B cell (primary cell): ENCODE data around the gene PHF12. TPM values are rescaled to one million over a fixed set of nuclear protein-coding genes. Genes with fewer than 3 reads are reported as not detected.
A peak's percentile ranks its signal among the peaks of the same experiment; 100 is the strongest.

ENCODE experiments used
- ATAC-seq: fragments of 200-7000 bp; cut with Tn5 transposase; one replicate; pipeline ENCODE4 v1.10.0; 2021; ENCODE audit warnings: low read depth, mild to moderate bottlenecking, moderate number of reproducible peaks, moderate library complexity
- CTCF ChIA-PET: fragments of 350-600 bp; sonication (Branson Sonifier 250); formaldehyde crosslinking; loops from one replicate; lab custom pipeline; 2021; ENCODE audit warnings: antibody characterized with exemption, inconsistent platforms; lab: Charles Lee
- POLR2A ChIA-PET: fragments of 350-600 bp; sonication (Branson Sonifier 250); formaldehyde crosslinking; loops from one replicate; lab custom pipeline; 2021; ENCODE audit warnings: antibody characterized with exemption; lab: Charles Lee
- DNase-seq: peaks from one replicate; pipeline ENCODE4 v3.0.0; 2013
- H2AFZ ChIP-seq: 2 replicates; pipeline ENCODE4 v1.6.1; 2012; ENCODE audit warnings: mild to moderate bottlenecking, low read depth, low read length; ENCODE audit not compliant: insufficient read depth, poor library complexity, severe bottlenecking
- H3K27ac ChIP-seq, 2 donors: 1 replicate in 1 of 2; 2 replicates in 1 of 2; pipeline ENCODE4 v1.5.1; 2012 to 2013; ENCODE audit warnings: low read length in 2 of 2, mild to moderate bottlenecking in 2 of 2, moderate library complexity in 1 of 2
- H3K27me3 ChIP-seq, 4 experiments: fragments of 200-600 bp in 1 of 4; sonication (generic) in 1 of 4; replicated peaks in 1 of 4; 1 replicate in 2 of 4; 2 replicates in 2 of 4; pipeline versions ENCODE4 v1.6.1 to v1.7.0; 2013 to 2016; ENCODE audit warnings: low read length in 3 of 4, mild to moderate bottlenecking in 2 of 4, mixed read lengths in 1 of 4, moderate library complexity in 1 of 4; ENCODE audit not compliant: insufficient read depth in 4 of 4, control insufficient read depth in 3 of 4; ENCODE audit errors: control extremely low read depth in 1 of 4
- H3K36me3 ChIP-seq, 2 experiments: replicated peaks in 1 of 2; 1 replicate in 1 of 2; 2 replicates in 1 of 2; pipeline versions ENCODE4 v1.6.1 to v1.7.1; 2013; ENCODE audit warnings: low read length in 1 of 2; ENCODE audit not compliant: insufficient read depth in 2 of 2, control insufficient read depth in 1 of 2; ENCODE audit errors: control extremely low read depth in 1 of 2, extremely low read depth in 1 of 2
- H3K4me1 ChIP-seq, 2 donors: fragments of 200-600 bp in 1 of 2; sonication (generic) in 1 of 2; 1 replicate in 1 of 2; 2 replicates in 1 of 2; pipeline versions ENCODE4 v1.5.1 to v1.6.1; 2013 to 2017; ENCODE audit warnings: low read length in 2 of 2; ENCODE audit not compliant: control insufficient read depth in 2 of 2, insufficient read depth in 2 of 2
- H3K4me2 ChIP-seq: replicated peaks from 2 replicates; pipeline ENCODE3; 2012; ENCODE audit warnings: mild to moderate bottlenecking, low read depth, low read length; ENCODE audit not compliant: poor library complexity, severe bottlenecking
- H3K4me3 ChIP-seq, 5 experiments: fragments of 200-600 bp in 1 of 5; sonication (generic) in 1 of 5; 1 replicate in 3 of 5; 2 replicates in 2 of 5; pipeline versions ENCODE4 v1.5.1 to v1.7.0; 2011 to 2016; ENCODE audit warnings: low read length in 4 of 5, mild to moderate bottlenecking in 4 of 5, low read depth in 2 of 5, control low read depth in 1 of 5, moderate library complexity in 1 of 5; ENCODE audit not compliant: insufficient read depth in 1 of 5; ENCODE audit errors: control extremely low read depth in 1 of 5, extremely low read depth in 1 of 5
- H3K79me2 ChIP-seq: fragments of 200-600 bp; sonication (generic); one replicate; pipeline ENCODE4 v1.6.0; 2016; ENCODE audit warnings: low read length; ENCODE audit not compliant: control insufficient read depth, insufficient read depth
- H3K9ac ChIP-seq: fragments of 200-600 bp; sonication (generic); 2 replicates; pipeline ENCODE4 v1.6.1; 2017; ENCODE audit warnings: mild to moderate bottlenecking, low read length, moderate library complexity
- H3K9me3 ChIP-seq, 3 donors: one replicate each; pipeline versions ENCODE4 v1.6.1 to v1.7.1; 2013; ENCODE audit warnings: low read length in 2 of 3; ENCODE audit not compliant: control insufficient read depth in 2 of 3, insufficient read depth in 1 of 3; ENCODE audit errors: control extremely low read depth in 1 of 3
- H4K20me1 ChIP-seq: 2 replicates; pipeline ENCODE4 v1.6.0; 2012; ENCODE audit warnings: mild to moderate bottlenecking, low read length; ENCODE audit not compliant: insufficient read depth, control insufficient read depth, poor library complexity, severe bottlenecking
- H3K27ac Mint-ChIP-seq: one replicate; pipeline ENCODE4 v1.8.0; 2021; ENCODE audit warnings: mixed read lengths
- H3K27me3 Mint-ChIP-seq: one replicate; pipeline ENCODE4 v1.8.0; 2021; ENCODE audit warnings: mixed read lengths
- H3K4me1 Mint-ChIP-seq: one replicate; pipeline ENCODE4 v1.8.0; 2021; ENCODE audit warnings: mixed read lengths
- H3K4me3 Mint-ChIP-seq: one replicate; pipeline ENCODE4 v1.8.0; 2021; ENCODE audit warnings: mixed read lengths
- H3K9me3 Mint-ChIP-seq: one replicate; pipeline ENCODE4 v1.8.0; 2022; ENCODE audit warnings: mixed read lengths; ENCODE audit not compliant: insufficient read depth
- CTCF ChIP-seq: fragments of 200-600 bp; IDR thresholded peaks from one replicate; pipeline ENCODE4 v1.8.0; 2022; ENCODE audit warnings: antibody characterized with exemption, mild to moderate bottlenecking
- EZH2 ChIP-seq: IDR thresholded peaks from 2 replicates; pipeline ENCODE4 v1.6.1; 2012; ENCODE audit warnings: borderline replicate concordance, low read depth, mild to moderate bottlenecking, moderate library complexity, low read length; ENCODE audit not compliant: insufficient read depth, poor library complexity, severe bottlenecking
- WGBS: methylation state at CpG from one replicate; pipeline ENCODE4 v1.1.5; 2013; ENCODE audit warnings: missing lambda C conversion rate; ENCODE audit not compliant: insufficient coverage; 5-methylcytosine and 5-hydroxymethylcytosine counted together
- intact Hi-C: fragments of 100-400 bp; cut with micrococcal nuclease; formaldehyde crosslinking; loops from one replicate; pipeline ENCODE4 v1.10.0; 2022
- polyA plus RNA-seq: library from polyadenylated mRNA; depleted of rRNA; stranded (reverse); fragments of >200 nt; gene quantifications from 2 replicates; pipeline ENCODE4 v1.2.3, GENCODE V29; 2012
- total RNA-seq, 2 donors: library from RNA; stranded (reverse); fragments of 120-200 nt in 1 of 2; gene quantifications; 1 replicate in 1 of 2; 2 replicates in 1 of 2; pipeline versions ENCODE4 v1.2.3 to v1.2.4, GENCODE V29; 2013 to 2022

PHF12 gene
- total and polyA plus RNA-seq, 2 donors (not counting 1 experiment from before 2014, with no cell fraction given): 116 to 140 TPM

GRCh38 chr17:28967221-28968135 lies 16.2 kb upstream of the PHF12 start:
- peaks cover 9% of the 10 kb centered on the region for H3K4me1 Mint-ChIP-seq
- no peak overlapping the region for H3K4me3 Mint-ChIP-seq
- WGBS: 94% methylated on average over 5 of the region's 7 CpGs
- DNase-seq (peak; percentile 50), ATAC-seq (peak; percentile 21)
- no peaks in the 10 kb centered on the region for H3K79me2 ChIP-seq
- peaks cover 4 to 17% of the 10 kb centered on the region in 2 donors for H3K4me1 ChIP-seq
- H2AFZ ChIP-seq: peak overlapping the region; percentile 26
- H3K27me3 ChIP-seq: peaks cover 0 to 15% (median 2%) of the 10 kb centered on the region in 4 experiments
- TF ChIP-seq EZH2 (no peak), CTCF (no peak)
- peak overlapping the region; percentile 66 for H3K27ac Mint-ChIP-seq
- H3K9me3 ChIP-seq: no peaks in the 10 kb centered on the region
- H4K20me1 ChIP-seq: no peaks in the 10 kb centered on the region
- peaks cover 13% of the 10 kb centered on the region for H3K27me3 Mint-ChIP-seq
- H3K9ac ChIP-seq: no peak overlapping the region
- no peaks in the 10 kb centered on the region for H3K9me3 Mint-ChIP-seq
- ChIA-PET POLR2A (no interaction called here), CTCF (interaction anchor here (1.2 to 2.8 kb wide), 4 partner anchors 11 to 150 kb away, joined by 3 to 21 read pairs (median 8); no protein-coding TSS in a partner anchor)
- no peak overlapping the region for H3K4me3 ChIP-seq
- peak overlapping the region in 1 of 2 donors; percentile 40 for H3K27ac ChIP-seq
- no peaks in the 10 kb centered on the region for H3K36me3 ChIP-seq
- H3K4me2 ChIP-seq: peak overlapping the region; percentile 1
- intact Hi-C loops: loop anchor here (10.0 kb wide), 1 partner anchor 67 kb away; no protein-coding TSS in a partner anchor

- Mint-ChIP-seq H3K9me3 (no peaks in the 10 kb centered on the region), H3K4me3 (no peak overlapping the region), H3K4me1 (peaks cover 9% of the 10 kb centered on the region), H3K27ac (no peak overlapping the region), H3K27me3 (peaks cover 13% of the 10 kb centered on the region)
- H3K27me3 ChIP-seq: peaks cover 0 to 10% (median 2%) of the 10 kb centered on the region in 4 experiments
- H3K9ac ChIP-seq: no peak overlapping the region
- H3K9me3 ChIP-seq: no peaks in the 10 kb centered on the region
- intact Hi-C loops: loop anchor here (10.0 kb wide), 1 partner anchor 71 kb away; no protein-coding TSS in a partner anchor
- ATAC-seq (no peak), DNase-seq (no peak)
- CTCF ChIA-PET: interaction anchor here (0.6 to 6.1 kb wide), 10 partner anchors 9 to 430 kb away, joined by 3 to 359 read pairs (median 4); no protein-coding TSS in a partner anchor
- peaks cover 4 to 17% of the 10 kb centered on the region in 2 donors for H3K4me1 ChIP-seq
- H3K4me3 ChIP-seq: no peak overlapping the region
- 83% methylated on average over 6 of the region's 8 CpGs for WGBS
- TF ChIP-seq EZH2 (no peak), CTCF (no peak)
- H4K20me1 ChIP-seq: no peaks in the 10 kb centered on the region
- POLR2A ChIA-PET: no interaction called here
- no peak overlapping the region for H3K4me2 ChIP-seq
- H3K36me3 ChIP-seq: no peaks in the 10 kb centered on the region
- H3K79me2 ChIP-seq: no peaks in the 10 kb centered on the region
- H3K27ac ChIP-seq: no peak overlapping the region
- H2AFZ ChIP-seq: no peak overlapping the region
Measured at GRCh38 chr17:28963841-28964240, 12.5 kb upstream of the PHF12 start.
